SKM-1 treated with dmso at 0.1 percent for 144 hours (cell line): ENCODE measurements around the gene BSCL2.
"Not testable (repeated sequence)": the region's sequence is repeated elsewhere in the genome, so short reads cannot be mapped to it uniquely, and the experiment has no call there.

ENCODE experiments used
- DNase-seq: peaks from one replicate; lab custom pipeline; 2025; ENCODE audit not compliant: unreplicated experiment; lab: John Stamatoyannopoulos, UW

Gene BSCL2

DNA sequence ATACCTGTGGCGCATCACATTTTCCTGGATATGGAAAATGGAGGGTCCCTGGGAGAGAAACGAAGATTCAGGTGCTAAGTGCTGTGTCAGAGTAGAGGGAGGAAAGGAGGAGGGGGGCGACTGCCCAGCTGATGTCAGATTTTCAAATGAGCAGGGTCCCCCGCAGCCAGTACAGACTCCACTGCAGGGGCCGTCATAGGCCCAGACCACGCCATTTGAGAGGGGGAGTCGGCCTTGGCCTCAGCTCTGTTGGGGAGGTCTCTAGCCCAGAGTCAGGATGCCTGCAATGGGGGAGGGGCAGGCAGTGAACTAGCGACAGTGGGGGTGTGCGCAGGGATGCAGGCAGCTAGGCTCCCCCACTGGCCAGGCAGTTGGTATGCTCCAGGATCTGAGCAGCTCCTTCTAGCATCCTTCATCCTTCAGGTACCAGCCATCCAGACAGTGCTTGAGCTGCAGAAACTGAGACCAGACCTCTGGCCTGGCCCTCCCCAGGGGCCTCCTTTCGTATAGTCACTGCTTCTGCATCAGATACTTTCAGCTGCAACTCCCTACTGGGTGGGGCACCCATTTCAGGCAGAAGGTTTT, at the start of gene BSCL2, which contains the start of gene GNG3:
Gene BSCL2 (minus strand): TSS at position 148 of the 585 bp plus-strand sequence. CDS start 229 bp downstream, outside the sequence.
Gene GNG3 (plus strand): TSS at position 400 of the 585 bp plus-strand sequence. CDS start 620 bp downstream, outside the sequence.
- no peak for DNase-seq

DNA sequence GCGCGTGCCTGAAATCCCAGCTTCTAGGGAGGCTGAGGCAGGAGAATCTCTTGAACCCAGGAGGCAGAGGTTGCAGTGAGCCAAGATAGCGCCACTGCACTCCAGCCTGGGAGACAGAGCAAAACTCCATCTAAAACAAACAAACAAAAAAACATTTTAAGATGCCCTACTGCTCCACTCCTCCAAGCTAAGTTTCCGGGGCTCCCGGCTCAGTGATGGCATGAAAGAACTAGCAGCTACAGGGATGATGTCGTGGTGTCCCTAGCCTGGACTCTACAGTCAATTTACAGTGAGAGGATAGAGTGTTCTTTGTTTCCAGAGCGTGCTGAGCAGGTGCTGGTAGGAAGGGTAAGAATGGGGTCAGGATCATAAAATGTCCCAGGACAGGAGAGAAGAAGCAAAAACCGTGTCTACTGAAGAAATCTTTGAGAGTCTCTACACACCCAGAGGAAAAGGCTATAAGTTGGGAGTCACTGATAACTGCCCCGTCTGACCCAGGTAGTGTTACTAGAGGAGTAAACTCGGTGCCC, 47.9 kb upstream of the BSCL2 start:
- DNase-seq = no peak

DNA sequence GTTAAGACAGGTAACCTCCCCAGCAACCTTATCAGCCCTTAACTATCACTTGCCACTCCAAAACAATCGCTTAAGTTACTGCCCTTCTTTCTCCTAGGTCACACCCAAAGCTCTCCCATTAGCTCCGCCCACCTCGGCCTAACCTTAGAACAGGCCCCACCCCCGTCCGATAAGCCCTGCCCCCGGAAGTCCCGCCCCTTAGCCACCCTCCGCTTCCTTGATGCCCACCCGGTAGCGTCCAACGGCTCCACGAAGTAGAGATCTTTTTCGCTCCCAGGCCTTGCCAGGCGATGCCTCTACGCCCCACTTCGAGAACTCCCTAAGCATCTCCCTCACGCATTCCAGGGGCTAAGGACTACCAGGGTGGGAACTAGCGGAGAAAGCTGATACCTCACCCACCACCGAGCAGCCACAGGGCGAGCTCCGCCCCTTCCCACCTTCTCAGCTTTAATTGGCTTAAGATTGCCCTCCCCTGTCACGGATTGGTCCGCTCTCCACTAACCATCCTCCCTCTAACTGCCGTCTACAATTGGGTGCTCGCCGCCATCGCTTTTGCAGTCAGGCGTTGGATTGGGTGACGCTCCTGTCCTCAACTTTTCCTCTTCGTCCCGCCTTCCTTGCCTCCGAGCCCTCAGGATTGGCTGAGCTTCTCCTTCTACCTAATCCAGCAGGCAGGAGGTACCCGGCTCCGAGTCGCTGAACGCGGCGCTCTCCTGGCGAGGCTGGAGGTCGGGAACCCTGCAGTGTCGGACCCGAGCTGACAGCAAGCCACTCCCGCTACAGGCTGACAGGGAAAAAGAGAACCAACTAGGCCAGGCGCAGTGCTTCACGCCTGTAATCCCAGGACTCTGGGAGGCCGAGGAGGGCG, 46.7 kb upstream of the BSCL2 start, which contains the start of gene ZBTB3:
Gene ZBTB3 (minus strand): TSS at position 425 of the 868 bp plus-strand sequence. CDS start 496 bp downstream, outside the sequence.
- DNase-seq = peak; percentile 100

DNA sequence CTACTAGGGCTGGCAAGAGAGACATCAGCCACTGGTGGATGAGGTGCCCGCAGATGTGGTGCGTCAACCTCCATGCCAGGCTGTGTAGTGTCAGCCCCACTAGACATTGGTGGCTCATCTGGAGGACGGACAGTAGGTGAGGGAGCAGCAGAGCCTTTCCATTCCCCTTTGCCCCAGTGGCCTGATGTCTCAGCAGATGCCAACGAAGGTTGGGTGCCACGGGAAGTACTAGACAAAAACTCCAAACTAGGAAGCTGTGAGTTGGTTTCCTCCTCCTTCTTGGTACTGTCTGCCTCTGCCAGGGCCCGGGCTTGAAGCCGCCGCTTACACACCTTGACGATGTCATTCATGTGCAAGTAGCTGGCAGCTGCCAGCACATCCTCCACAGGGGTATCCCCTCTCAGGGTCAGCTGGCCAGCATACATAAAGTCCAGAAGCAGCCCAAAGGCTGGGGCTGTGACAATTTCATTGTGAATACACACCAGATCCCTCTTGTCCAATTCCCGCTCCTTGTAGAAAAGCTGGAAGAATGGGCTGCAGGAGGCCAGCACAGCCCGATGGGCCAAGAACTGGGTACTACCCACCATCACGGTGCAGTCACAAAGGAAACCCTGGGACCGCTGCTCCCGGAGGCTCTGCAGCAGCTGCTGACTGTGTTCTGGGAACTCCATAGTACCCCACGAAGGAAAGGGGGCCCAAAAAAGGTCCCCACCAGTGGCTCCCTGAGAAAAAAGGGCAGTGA, 45.9 kb upstream of the BSCL2 start:
- DNase-seq = no peak

DNA sequence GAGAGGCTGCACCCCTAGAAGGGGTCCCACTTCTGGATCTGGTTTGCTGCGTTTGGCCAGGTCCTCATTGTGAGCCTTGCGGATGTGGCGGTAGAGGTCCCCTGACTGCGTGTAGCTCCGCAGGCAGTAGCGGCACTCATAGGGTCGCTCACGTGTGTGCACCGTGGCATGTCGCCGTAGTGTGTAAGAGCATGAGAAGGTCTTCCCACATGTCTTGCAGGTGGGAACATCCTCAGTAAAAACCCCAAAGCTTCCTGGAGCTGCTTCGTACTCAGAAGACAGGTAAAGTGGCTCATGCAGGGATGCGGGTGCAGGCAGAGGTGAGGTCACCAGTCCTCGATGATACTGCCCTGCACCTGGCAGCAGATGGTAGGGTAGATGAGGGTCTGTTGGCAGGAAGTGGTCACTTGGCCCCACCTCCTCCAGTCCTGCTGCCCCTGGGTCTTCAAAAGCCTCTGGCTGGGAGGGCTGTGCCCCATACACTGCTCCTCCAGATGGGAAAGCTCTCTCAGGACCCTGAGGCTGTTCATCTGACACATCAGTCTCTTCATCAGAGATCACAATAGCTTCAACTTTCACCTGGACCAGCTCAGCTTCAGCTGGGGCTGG, 45.1 kb upstream of the BSCL2 start:
- no peak for DNase-seq

DNA sequence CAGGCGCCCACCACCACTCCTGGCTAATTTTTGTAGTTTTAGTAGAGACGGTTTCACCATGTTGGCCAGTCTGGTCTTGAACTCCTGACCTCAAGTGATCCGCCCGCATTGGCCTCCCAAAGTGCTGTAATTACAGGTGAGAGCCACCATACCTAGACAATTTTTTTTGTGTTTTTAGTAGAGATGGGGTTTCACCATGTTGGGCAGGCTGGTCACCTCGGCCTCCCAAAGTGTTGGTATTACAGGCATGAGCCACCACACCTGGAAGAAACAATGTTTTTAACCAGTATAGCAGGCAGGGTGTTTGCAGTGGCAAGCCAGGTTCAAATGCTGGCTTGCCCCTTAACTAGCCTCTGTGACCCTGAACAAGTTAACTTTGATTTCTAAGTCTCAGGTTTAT, 42.7 kb upstream of the BSCL2 start:
- DNase-seq = not testable (repeated sequence)

DNA sequence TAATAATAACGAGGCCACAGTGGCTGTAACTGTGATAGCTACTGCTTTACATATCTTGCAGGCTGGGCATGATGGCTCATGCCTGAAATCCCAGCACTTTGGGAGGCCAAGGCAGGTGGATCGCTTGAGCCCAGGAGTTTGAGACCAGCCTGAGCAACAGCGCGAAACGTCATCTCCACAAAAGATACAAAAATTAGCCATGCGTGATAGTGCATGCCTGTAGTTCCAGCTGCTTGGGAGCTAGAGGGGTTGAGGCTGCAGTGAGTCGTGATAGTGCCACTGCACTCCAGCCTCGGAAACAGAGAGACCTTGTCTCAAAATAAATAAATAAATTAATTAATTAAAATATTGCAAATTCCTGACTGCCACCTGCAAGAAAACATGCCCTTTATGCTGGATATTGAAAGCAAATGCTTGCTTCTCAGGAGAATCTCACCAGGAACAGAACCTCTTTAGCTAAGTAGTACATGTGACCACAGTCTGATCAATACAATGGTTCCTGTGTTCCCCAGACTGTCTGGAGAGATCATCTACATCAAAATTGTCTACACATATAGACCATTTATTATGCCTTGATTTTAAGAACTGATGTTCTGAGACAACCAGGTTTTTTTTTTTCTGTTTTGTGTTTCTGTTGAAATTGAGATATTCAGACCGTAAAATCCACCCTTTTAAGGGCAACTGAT, 40.4 kb upstream of the BSCL2 start:
- DNase-seq = no peak

DNA sequence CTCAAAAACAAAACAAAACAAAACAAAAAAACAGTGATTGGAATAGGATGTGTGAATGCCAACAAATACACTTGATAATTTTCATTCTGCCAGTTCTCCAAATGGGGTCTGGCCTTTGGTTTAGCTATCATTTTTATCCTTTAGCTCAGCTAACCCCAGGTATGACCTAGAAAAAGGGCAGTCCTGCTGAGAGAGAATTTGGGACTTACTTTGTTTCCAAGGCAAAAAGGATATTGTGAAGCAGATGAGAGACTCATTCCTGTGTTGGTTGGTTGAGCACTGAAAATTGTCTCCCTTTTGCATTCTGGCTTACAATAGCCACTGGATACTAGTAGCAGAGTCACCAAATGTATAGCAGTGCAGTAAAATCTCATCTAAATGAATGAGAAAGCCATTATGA, 30.0 kb upstream of the BSCL2 start:
- DNase-seq = no peak

DNA sequence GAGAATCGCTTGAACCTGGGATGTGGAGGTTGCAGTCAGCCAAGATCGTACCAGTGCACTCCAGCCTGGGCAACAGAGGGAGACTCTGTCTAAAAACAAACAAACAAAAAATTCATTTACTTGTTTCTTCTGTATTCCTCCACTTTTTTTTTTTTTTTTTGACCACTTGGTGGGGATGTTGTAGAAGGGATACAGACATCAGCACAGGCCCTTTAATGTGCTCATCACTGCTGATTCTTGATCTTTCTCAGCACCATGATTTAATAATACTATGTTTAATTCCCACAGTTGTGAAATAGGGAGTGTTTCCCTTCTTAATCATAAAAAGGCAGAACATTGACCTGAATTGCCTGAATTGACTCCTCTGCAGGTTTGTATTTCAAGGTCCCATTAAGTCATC, 25.6 kb upstream of the BSCL2 start:
- DNase-seq = no peak

DNA sequence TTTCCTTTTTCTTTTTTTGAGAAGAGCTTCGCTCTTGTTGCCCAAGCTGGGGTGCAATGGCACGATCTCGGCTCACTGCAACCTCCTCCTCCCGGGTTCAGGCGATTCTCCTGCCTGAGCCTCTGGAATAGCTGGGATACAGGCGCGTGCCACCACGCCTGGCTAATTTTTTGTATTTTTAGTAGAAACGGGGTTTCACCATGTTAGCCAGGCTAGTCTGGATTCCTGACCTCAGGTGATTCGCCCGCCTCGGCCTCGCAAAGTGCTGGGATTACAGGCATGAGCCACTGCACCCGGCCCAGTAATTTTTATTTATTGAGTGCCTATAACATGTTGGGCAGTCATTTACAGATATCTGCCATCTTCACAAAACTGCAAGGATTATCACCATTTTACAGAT, 22.9 kb upstream of the BSCL2 start:
- DNase-seq = not testable (repeated sequence)

DNA sequence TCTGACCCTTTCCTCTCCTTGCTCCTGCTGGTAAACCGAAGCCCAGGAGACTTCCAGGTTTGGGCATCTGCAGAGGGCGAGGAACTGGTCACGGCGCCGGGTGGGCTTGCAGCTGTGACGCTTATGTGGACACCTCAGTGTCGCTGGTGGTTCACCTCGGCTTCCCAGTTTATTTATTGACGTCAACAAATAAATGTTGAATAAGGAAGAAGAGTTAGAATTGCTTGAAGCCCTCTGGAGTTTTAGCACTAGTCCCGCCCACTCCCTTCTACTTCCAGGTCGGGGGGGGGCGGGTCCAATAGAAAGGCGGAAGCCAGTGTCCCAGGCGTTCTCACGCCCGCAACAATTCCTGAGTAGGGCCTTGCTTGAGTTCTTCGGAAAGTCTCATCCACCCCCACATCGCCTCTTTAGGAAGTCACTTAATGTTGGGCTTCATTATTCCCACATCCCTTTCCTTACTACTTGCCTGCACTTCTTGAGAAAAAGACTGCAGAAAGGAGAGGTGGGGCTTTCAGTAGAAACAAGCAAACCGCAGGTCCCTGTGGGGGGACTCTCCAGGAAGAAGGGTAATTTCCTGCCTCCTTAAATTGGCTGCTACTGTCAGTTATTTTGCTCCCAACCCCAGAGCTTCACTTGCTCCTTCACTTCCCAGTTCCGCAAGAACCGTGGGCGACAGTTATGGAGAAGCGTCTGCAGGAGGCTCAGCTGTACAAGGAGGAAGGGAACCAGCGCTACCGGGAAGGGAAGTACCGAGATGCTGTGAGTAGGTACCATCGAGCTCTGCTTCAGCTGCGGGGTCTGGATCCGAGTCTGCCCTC, 21.2 kb upstream of the BSCL2 start, which contains the start of gene TTC9C:
Gene TTC9C (plus strand): TSS at position 316 of the 818 bp plus-strand sequence. CDS start 363 bp downstream, at position 679.
- peak; percentile 88 for DNase-seq

DNA sequence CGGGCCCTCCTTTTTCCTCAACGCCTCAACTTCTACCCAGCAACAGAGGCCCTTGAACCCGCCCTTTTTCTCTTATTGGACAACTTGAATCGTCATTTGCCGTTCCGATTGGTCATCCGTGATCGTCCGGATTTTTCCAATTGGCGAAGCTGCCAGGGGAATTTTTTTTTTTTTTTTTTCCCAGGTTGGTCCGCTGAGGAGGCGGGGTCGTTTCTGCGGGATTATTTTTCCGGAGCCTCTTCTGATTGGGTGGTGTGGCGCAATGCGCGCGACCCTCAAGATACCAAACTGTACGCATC, 20.6 kb upstream of the BSCL2 start:
- peak; percentile 95 for DNase-seq

DNA sequence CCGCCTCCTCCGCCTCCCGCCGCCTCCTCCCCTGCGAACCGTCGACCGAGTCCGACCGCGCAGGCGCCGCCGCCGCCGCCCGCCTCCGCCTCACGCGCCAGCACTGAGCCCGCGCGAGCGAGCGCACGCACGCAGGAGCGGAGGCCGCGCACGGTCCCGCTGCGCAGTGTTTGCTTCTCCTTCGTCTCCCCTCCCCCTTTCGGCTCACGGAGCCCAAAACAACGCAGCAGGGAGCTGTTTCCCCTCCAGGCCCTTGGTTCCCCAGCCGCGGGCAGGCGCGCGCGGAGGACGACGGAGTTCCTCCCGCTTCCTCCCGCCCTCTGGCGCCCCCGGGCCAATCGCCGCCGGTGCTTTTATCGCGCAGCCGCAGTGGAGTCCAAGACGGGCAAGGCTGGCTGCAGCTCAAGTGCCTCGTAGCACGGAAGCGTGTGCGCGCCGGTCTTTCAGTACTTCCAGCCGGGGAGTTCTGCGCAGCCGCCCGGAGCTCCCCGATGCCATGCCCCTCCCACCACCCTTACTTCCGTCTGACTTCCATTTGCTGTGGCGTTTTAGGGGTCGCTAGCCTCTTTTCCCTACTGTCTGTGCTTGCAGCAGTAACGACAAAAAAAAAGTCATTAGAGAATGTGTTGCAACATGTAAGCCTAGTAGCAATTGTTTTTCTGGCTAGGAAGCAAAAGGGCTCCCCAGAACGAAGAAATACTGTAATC, 20.1 kb upstream of the BSCL2 start, which contains the start of gene HNRNPUL2:
Gene HNRNPUL2 (minus strand): TSS at position 293 of the 707 bp plus-strand sequence. CDS start 301 bp downstream, outside the sequence.
- DNase-seq = peak; percentile 99

DNA sequence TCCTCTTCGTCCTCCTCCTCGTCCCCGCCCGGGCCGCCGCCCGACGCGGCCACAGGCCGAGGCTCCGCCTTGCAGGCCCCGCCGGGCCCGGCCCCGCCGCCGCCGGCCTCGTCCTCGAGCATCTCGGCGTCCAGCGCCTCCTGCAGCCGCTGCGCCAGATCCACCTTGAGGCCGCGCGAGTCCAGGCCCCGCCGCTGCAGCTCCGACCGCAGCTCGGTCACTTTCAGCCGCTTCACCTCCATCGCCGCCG, 19.6 kb upstream of the BSCL2 start:
- DNase-seq = no peak

DNA sequence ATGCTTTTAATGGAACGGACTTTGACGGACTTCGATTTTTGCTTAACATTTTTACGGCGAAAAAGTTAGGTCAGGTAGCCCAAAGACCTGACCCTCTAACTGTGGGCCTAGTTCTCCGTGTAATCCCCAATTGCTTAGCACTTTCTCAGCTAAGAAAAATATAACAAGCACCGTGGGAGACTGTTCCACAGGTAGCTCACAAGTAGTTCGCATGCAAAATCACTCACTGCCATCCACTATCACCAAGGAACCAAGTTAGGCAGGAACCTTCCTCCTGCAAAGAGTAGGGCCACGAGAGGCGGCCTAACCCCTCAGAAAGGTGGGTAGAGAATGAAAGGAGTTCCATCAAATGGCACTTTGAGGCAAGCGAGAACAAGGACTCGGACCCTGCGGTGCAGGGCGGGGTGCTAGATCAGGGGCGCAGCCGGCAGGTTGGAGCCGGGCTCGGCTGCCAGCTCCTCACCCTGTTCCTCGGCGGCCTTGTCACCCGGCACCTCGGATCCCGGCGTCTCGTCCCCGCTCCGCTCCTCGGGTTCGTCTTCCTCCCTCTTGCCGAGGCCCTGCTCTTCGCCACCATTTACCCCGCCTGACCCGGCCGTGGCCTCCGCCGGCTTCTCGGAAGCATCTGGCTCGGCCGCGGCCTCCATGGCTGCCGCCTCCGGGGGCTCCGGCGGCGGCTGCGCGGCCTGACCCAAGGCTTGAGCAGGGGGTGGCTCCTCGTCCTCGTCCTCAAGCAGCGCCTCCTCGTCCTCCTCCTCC, 19.1 kb upstream of the BSCL2 start:
- DNase-seq = no peak

DNA sequence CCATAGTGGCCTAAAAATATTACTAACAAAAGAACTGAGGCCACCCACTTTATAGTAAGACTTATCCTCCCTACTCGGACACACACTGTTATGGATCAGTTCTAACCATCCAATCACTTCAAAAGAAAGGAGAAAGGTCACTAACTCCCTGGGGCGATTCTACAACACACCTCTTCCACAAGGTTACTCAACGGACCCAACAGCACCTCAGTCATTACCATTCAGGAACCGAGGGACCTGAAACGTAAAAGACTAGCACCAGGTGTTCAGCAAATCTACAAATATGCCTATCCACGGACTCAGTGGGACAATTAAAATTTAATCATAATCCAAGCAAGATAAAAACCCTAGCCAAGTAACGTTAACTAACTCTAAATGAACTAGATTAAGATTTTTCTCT, 18.4 kb upstream of the BSCL2 start:
- no peak for DNase-seq

DNA sequence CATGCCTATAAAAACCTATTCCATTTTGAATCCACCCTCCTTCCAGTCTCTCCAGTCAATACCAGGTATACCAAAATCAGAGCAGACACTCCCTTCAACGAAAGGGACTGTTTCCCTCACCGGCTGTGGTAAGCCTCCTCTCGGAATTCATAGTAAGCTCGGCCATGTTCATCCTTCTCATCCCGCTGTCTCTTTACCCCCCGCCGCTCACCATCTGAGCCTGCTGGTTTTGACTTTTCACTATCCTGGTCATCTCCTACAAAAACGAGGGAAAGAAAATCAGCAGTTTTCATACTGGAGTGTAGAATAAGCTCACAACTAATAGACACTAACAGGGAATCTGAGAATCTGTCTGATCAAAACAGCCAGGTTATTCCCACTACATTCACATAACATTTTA, 16.9 kb upstream of the BSCL2 start:
- DNase-seq = no peak

DNA sequence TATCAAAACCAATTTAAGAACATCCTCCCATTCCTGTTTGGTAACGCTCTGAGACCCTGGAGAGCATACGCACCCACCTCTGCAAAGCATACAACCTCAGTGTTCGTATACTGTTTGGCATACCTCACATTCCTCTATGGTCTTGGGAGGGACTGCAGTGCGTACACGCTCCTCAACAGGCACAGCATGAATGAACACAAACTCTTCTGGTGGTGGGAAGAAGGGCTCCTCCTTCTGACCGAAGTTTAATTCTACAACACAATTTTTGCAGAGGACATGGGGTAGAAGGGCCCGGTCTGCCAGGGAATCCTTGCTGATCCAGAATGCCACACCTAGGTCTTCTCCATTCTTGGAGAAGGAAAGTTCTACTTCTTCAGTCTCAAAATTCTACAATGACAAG, 14.8 kb upstream of the BSCL2 start:
- no peak for DNase-seq
